Chondrocyte (in vitro differentiated cells): ENCODE results near the gene VPS51. TPM values are rescaled to one million over a fixed set of nuclear protein-coding genes. Genes with fewer than 3 reads are reported as not detected.

Source experiments
- DNase-seq: peaks from one replicate; pipeline ENCODE4 v3.0.0; 2021; ENCODE audit warnings: mixed read lengths, low spot score
- H3K27ac Mint-ChIP-seq: one replicate; pipeline ENCODE4 v1.8.0; 2021; ENCODE audit warnings: mild to moderate bottlenecking, moderate library complexity, mixed read lengths; ENCODE audit not compliant: unreplicated experiment
- H3K27me3 Mint-ChIP-seq: 2 replicates; pipeline ENCODE4 v1.8.0; 2021; ENCODE audit warnings: low read depth, mixed read lengths
- H3K36me3 Mint-ChIP-seq: 2 replicates; pipeline ENCODE4 v1.8.0; 2021; ENCODE audit warnings: low read depth, mixed read lengths
- H3K4me1 Mint-ChIP-seq: 2 replicates; pipeline ENCODE4 v1.8.0; 2021; ENCODE audit warnings: low read depth, mild to moderate bottlenecking, mixed read lengths
- H3K4me3 Mint-ChIP-seq: one replicate; pipeline ENCODE4 v1.8.0; 2021; ENCODE audit warnings: mild to moderate bottlenecking, moderate library complexity, mixed read lengths; ENCODE audit not compliant: unreplicated experiment
- H3K9me3 Mint-ChIP-seq: 2 replicates; pipeline ENCODE4 v1.8.0; 2021; ENCODE audit warnings: low read depth, mixed read lengths
- CTCF ChIP-seq: fragments of 200-600 bp; sonication (generic); IDR thresholded peaks from 2 replicates; pipeline ENCODE4 v1.5.0; 2021; ENCODE audit warnings: antibody characterized with exemption, mild to moderate bottlenecking, moderate library complexity
- total RNA-seq: library from RNA; stranded (reverse); gene quantifications from 3 replicates; pipeline ENCODE4 v1.2.1, GENCODE V29; 2021

Gene VPS51
- total RNA-seq, 1 donor from 2014 or later: 73.4 TPM

GRCh38 chr11:65065851-65066250 is 30.2 kb upstream of the VPS51 start:
- DNase-seq: no peak
- H3K36me3 Mint-ChIP-seq: no peaks in the 10 kb centered on the region
- H3K9me3 Mint-ChIP-seq: no peaks in the 10 kb centered on the region
- no peak for TF ChIP-seq CTCF
- no peaks in the 10 kb centered on the region for H3K4me1 Mint-ChIP-seq
- no peak overlapping the region for H3K27ac Mint-ChIP-seq
- no peaks in the 10 kb centered on the region for H3K27me3 Mint-ChIP-seq
- no peak overlapping the region for H3K4me3 Mint-ChIP-seq

DNA sequence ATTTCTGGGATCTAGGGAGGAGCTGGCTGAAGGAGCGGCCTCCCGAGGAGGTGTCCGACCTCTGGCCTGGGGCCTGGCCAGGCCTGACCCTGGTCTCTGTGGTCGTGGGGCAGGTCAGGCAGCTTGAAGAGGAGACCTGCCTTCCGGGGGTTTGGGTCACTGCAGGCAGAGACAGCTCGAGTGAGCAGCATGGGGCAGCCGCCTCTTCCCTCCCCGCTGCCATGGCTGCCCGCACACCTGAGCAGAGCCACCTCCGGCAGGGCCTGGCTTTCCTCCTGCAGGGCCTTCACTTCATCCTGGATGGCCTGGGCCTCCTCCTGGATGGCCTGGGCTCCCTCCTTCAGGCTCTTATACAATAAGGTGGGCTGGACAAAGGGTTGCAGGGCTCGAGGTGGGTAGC is 29.7 kb upstream of the VPS51 start:
- H3K9me3 Mint-ChIP-seq: no peaks in the 10 kb centered on the region
- TF ChIP-seq CTCF: no peak
- H3K36me3 Mint-ChIP-seq: no peaks in the 10 kb centered on the region
- H3K4me3 Mint-ChIP-seq: no peak overlapping the region
- no peak for DNase-seq
- no peaks in the 10 kb centered on the region for H3K27me3 Mint-ChIP-seq
- no peaks in the 10 kb centered on the region for H3K4me1 Mint-ChIP-seq
- H3K27ac Mint-ChIP-seq: no peak overlapping the region

GRCh38 chr11:65066805-65067291 is 29.2 kb upstream of the VPS51 start:
- no peak for TF ChIP-seq CTCF
- no peaks in the 10 kb centered on the region for H3K27me3 Mint-ChIP-seq
- no peak overlapping the region for H3K4me3 Mint-ChIP-seq
- H3K4me1 Mint-ChIP-seq: no peaks in the 10 kb centered on the region
- H3K9me3 Mint-ChIP-seq: no peaks in the 10 kb centered on the region
- DNase-seq: no peak
- H3K27ac Mint-ChIP-seq: no peak overlapping the region
- no peaks in the 10 kb centered on the region for H3K36me3 Mint-ChIP-seq

DNA sequence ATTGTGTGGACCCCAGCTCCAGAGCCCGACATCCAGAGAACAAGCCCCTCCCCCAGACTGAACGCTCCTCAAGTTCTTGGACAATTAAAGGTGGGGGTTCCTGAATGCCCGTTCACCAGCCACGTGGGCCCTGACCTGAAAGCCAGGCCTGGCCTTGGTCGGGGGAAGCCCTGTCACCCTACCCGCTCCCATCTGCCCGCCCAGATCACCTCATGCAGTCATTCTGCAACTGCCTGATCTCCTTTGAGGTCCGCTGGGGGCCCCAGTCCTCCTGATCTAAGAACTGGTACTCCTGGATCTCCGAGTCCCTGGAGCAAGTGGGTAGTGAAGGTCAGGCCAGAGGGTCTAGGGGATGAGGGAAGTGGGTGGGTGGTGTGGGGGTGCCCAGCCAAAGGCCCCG is 28.6 kb upstream of the VPS51 start:
- Mint-ChIP-seq H3K27me3 (no peaks in the 10 kb centered on the region), H3K4me1 (no peaks in the 10 kb centered on the region), H3K4me3 (no peak overlapping the region), H3K9me3 (no peaks in the 10 kb centered on the region), H3K27ac (no peak overlapping the region), H3K36me3 (no peaks in the 10 kb centered on the region)
- no peak for TF ChIP-seq CTCF
- DNase-seq: no peak

DNA sequence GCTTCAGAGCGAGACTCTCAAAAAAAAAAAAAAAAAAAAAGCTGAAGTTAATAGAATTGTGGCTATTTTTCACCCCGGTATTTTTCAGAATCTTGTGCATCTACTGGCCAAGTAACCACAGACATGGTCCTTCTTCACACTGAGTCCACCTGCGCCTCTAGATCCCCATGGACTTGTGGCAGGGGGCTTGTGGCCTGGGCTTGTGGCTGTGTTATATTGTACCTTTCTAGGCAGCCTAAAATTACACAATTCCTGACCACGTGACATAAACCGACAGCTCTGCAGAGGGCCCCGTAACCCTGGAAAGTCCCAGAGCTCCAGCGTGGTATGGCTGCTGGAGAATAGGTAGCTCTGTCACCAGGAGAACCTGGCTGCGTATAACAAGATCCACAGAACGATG is 26.8 kb upstream of the VPS51 start:
- Mint-ChIP-seq H3K27me3 (no peaks in the 10 kb centered on the region), H3K9me3 (no peaks in the 10 kb centered on the region), H3K4me1 (no peaks in the 10 kb centered on the region), H3K4me3 (no peak overlapping the region), H3K27ac (no peak overlapping the region), H3K36me3 (no peaks in the 10 kb centered on the region)
- no peak for TF ChIP-seq CTCF
- no peak for DNase-seq
